Measurements from ENCODE around the gene CENPT.
"Not testable (repeated sequence)": the region's sequence is repeated elsewhere in the genome, so short reads cannot be mapped to it uniquely, and the experiment has no call there.

The CENPT gene

DNA sequence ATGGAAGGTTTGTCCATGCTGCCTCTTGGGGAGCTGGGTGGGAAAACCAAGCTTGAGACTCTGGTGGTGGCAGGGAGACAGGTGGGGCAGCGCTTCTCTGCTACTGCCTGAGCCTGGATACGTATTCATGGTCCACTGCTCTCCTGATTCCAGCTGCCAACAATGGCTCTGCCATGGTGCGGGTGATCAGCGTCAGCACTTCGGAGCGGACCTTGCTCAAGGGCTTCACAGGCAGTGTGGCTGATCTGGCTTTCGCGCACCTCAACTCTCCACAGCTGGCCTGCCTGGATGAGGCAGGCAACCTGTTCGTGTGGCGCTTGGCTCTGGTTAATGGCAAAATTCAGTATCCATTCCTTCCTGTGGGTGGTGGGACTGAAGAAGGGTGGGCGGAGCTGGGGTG, 29.6 kb upstream of the CENPT start:
- DNase-seq (ENCODE audit: low spot score): no peak

DNA sequence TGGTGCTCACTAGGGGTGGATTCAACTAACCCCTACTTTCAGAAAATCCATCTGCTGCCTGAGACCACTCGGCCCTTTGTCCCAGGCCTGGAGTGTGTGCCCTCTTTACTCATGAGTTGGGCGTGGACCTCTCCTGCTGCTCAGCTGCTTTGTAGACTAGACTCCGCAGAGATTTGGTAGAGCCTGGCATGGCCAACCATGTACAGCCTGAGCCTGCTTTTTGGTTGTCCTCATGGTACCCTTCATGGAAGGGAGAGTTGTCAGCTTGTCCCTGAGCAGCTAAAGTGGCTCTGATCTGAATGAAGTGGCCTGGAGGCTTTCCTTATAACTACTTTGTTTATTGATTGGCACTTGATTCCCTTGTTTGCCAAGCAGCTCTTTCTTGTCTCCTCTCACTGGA, 26.9 kb upstream of the CENPT start:
- no peak for DNase-seq (ENCODE audit: low spot score)

DNA sequence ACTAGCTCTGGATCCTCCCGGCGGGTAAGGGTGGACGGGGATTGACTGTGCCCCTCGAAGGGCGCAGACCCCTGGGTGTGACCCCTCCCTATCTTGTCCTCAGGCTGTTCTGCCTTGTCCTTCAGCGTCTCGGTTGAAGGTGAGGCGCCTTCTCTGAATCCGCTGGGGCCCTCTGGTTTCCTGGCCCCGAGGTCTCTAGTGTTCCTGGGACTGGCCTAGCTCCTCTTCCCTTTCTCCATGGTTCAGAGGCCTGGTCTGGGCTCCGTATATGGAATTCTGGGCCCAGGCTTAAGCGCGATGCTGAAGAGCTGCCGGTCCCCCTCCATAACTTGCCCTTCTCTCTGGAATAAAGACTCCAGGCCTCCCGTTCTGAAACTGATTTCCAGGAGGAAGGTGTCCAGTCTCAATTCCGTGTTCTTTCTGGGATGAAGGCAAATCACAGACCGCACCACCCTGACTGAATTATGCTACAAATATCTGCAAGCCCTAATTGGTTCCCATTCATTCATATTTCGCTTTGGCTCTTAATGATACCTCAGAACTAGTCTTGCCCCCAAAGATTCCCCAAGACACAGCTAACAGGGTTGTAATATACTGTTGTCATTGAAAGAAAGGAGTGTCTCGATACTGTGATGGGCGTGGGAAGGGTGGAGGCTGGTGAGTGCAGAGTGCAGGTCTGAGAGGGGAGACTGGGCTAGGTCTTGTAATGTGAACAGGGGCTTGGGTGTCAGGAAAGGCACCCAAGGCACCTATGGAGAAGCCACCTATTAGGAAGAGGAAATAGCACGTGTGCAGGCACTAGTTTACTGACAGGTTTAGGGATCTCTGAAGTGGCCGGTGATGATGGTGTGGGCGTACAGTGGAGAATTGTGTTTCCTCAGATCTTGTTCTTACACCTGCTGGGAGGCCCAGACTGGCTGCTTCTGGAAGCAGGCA, 26.2 kb upstream of the CENPT start:
- DNase-seq (ENCODE audit: low spot score): peak; percentile 22

DNA sequence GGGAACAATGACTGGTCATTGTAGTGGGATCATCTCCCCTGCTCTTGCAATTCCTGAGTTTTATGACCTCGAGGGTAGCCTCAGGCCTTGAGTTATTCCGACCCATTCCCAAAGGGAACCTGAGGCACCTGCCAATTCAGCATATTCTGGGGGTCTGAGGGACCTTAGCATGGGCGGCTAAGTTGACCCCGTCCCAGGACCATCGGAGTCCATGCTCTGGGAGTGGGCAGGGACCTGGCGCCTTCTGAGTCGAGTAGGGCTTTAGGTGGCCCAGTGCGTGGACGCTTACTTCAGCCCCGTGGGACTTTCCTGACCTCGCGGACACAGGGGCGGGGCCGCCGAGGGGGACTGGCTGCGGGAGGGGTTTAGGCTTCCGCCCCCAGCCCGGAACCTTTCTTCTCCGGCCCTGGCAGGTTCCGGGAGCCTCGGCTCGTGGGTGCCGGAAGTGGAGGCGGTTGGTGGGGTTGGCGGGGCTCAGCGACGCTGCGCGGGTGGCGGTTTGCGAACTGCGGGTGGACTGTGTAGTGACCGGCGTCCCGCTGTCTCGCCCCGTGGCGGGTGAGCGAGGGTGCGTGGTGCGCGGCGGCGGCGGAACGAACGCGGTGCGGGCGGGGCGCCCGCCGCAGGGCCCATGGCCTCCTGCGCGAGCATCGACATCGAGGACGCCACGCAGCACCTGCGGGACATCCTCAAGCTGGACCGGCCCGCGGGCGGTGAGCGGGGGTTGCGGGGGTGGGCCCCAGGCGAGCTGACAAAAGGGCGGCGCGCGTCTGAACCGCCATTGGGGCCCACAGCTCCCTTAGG, 25.3 kb upstream of the CENPT start, which contains the start of gene EDC4:
Gene EDC4 (plus strand): TSS at position 422 of the 804 bp plus-strand sequence. CDS start 210 bp downstream, at position 632.
- DNase-seq (ENCODE audit: low spot score): peak; percentile 88

DNA sequence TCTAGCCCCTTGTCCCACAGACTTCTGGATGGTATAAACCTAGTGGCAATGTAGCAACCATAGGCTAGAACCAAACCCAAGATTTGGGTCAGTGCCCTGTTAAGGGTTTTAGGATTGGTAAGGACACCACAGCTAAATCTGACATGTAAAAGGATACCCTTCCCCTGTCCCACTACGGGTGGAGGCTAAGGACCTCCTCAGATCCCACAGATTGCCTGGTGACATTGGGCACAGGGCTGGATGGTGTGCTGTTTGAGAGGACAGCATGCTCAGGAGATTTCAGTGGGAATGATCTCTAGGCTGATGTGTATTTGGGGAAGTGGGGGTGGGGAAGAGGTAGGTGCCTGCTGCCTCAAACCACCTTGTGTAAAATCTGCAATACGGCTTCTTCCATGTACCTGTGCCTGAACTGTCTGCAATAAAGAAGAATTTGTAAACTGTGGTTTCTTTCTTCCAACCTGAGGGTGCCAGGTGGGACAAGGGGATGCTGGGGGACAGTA, 24.7 kb upstream of the CENPT start:
- DNase-seq (ENCODE audit: low spot score): no peak

DNA sequence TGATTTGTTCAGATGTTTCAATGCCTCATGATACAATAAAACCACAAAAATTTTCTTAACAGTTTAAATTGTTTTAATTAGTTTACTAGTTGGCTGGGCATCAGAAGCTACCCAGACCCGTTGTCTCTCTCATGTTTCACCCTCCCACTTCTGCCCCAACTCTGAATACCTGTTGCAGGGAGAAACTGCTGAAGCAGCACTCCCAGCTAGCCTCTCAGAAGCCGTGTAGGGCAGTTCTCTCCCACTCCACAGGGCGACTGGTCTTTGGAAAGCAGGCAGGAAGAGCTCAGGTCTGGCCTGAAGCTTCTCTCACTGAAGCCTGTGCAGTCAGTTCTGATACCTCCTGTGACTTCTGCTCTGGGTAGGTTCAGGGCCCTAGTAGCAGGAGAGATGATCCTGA, 23.8 kb upstream of the CENPT start:
- no peak for DNase-seq (ENCODE audit: low spot score)

DNA sequence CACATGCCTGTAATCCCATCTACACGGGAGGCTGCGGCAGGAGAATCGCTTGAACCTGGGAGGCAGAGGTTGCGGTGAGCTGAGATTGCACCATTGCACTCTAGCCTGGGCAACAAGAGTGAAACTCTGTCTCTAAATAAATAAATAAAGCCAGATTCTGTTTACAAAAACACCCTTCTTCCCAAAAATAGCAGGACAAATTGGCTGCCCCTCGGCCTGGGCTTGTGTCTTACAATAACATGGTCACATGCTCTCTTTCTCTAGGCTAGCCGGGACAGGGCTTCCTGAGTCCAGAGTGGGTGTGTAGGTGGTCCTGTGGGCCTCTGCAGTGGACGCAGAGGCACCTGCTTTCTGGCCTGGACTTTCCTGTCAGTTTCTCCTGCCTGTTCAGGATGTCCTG, 22.2 kb upstream of the CENPT start:
- DNase-seq (ENCODE audit: low spot score): no peak

DNA sequence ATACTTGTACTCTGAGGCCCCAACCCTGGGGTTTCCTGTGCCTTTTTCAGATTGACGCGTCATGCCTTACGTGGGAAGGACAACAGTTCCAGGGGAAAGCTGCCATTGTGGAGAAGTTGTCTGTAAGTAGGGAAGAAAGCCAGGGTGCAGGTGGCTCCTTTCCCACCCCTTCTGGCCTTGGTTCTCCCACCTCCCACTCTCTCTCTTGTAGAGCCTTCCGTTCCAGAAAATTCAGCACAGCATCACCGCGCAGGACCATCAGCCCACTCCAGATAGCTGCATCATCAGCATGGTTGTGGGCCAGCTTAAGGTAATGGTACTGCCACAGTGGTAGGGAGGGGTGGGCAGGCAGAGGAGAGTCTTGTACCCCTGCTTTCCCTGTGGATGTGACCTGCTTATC, 20.8 kb upstream of the CENPT start:
- no peak for DNase-seq (ENCODE audit: low spot score)

DNA sequence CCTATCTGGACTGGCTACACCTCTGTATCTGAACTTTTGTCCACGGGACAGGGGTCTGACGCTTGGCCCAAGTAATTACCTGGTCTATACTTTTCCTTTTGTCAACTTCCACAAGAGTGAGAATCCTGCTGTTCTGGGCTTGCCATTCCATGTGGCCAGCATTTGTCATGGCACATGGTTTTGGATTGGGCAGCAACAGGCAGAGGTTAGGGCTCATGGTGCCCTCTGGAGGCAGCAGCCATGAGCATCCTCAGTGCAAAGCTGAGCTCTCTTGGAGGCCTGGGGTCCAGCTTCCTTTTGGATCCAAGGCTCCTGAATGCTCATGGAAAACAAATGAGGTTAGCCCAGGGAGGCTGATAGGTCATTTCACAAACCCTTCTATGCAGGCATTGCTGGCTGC, 17.8 kb upstream of the CENPT start:
- DNase-seq (ENCODE audit: low spot score): peak; percentile 35

DNA sequence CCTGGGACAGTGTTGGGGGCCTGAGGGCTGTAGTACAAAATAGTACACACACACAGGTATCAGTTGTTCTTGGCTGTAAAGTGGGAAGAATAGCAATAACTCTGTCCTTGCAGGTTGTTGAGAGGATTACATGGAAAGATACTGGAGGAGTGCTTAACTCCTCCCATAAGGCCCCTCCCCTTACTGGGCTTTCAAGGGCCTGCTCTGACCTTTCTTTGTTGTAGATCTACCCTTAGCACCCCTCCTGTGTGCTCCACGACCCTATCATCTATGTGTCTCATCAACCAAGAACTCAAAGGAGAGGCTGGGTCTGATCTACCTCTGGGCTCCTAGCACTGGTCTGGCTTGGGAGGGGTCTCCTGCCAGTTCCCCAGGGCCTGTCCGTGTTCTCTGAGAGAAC, 17.1 kb upstream of the CENPT start:
- DNase-seq (ENCODE audit: low spot score): no peak

DNA sequence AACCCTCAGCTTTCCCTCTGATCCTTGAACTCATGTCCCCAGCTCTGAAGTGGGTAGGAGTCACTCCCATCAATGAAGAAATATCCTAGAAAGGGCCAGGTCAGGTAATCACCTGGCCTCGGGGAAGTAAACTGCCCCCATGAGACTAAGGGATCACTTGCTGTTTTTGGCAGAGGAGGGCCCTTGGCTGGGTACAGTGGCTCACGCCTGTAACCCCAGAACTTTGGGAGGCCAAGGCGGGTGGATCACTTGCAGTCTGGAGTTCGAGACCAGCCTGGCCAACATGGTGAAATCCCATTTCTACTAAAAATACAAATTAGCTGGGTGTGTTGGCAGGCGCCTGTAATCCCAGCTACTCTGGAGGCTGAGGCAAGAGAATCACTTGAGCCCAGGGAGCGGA, 16.6 kb upstream of the CENPT start:
- DNase-seq (ENCODE audit: low spot score): not testable (repeated sequence)

DNA sequence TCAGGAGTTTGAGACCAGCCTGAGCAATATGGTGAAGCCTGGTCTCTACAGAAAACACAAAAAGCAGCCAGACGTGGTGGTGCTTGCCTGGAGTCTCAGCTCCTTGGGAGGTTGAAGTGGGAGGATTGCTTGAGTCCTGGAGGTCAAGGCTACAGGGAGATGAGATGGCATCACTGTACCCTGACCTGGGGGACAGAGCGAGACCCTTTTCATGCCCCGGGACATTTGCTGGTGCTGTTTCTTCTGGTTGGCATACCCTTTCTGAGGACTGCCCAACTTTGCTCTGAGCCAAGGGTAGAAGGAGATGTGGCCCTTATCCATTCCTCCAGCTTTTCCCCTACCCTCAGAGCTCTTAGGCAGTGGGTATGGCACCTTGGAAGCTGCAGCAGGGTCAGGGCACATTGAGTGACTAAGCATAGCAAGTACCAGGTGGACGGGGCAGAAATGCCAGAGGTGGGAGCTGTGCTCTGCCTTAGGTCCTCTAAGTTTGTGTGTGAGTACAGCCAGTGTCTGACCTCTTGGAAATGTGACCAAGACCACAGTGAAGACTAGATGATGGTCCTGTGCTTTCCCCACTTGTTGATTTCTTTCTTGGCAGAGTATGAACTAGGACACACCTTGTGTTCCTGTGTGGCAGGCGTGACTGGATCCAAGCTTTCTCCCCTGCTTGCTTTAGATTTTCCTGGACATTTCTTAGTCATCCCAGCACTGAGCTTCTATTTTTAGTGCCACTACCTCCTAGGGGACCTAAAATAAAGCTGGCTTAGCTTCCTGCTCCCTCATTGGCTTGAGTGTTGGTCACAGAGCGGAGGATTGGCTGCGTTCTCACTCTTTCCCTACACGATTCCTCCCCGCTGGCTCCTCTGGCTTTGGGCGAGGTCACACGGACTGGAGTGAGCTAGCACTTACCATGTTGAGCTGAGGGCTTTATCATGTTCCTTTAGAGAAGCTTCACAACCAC, 15.4 kb upstream of the CENPT start:
- peak; percentile 68 for DNase-seq (ENCODE audit: low spot score)

DNA sequence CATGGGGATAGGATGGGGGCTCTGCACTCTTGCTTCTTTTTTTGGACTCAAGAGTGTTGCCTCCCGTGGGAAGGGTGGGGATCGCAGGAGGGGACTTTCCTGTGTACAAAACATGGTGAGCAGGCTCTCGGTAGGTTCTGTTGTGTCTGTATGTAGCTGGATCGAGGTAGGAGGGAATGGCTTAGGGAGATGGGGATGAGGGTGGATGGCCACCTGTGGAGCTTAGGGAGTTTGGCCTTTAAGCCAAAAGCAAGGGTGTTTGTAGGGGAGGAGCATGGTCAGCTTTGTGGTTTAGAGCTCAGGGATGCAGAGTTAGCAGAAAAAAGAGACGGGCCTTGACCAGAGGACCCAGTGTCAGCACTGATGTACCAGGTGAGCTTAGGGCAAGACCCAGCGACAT, 14.4 kb upstream of the CENPT start:
- DNase-seq (ENCODE audit: low spot score): no peak

DNA sequence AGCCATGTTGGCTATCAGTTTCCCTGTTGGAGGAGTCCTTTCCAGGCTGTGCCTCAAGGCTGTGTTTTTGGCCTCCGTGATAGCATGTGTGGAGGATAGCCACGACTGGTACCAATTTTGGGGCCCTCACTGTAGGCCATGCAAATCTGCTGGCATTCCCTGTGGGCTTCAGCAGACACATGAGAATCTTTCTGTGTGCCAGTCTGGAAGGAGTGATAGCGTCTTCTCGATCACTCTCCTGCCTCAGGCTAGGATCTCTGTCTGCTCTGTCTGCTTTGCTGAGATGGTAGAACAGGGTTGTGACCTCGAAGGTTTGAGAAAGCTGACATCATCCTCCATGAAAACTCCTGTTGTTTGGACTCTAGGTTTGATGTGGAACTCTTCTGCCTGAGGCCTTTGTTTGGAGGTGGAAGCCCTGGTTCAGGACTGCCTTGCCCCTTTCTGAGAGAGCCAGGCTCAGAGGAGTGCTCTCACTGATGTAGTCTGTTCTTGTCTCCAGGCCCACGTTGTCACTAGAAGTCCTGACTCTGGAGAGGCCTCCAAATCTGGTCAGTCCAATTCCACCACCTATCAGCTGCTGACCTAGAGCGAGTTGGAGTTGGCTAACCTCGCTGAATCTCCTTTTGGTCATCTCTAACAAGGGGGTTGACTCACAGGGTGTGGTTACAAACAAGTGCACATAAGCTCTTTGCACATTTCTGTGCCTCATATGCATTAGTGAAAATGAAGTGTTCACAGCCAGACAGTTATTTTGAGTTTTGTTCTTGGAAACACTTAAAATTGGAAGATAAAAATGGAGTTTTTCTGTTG, 13.3 kb upstream of the CENPT start:
- DNase-seq (ENCODE audit: low spot score): peak; percentile 47

DNA sequence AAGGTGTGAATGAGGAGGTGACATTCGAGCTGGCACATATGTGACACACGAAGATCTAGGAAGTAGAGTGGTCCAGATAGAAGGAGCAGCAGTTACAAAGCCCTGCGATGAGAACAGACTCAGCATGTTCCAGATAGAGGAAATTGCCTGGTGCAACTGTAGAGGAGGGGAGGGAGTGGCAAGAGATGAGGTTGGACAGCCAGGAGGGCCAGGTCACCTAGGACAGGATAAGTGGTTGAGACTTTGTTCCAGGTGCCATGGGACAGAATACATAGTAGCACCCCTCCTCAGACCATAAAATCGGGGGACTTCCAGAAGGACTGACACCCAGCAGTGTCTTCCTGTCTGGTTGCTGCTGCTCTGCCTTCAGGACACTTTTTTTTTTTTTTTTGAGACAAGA, 11.0 kb upstream of the CENPT start:
- no peak for DNase-seq (ENCODE audit: low spot score)

DNA sequence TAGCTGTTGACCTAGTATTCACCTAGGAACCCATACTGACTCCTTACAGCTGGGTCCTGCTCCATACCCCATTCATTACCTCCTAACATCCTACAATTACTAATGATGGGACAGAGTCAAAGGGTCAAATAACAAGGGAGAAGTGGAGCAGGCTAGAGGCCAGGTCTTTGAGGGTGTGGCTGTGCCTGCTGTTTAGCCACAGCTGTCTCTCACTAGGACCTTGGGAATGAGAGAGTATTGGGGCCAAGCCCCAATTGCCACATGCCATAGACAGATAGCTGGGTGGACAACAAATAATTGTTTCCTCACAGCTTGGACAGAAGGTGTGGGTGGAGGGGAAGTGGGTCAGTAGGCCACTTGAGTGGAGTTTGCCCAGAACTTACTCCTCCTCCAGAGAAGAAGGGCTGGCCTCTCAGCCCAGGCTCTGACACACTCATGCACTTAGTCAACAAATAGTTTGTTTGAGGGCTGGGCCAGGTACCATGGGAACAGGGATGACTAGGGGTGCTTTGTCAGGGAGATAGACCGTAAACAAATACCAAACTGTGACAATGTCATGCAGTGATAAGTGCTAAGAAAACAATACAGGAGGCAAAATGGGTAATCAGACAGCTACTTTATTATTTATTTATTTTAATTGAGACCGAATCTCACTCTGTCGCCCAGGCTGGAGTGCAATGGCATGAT, 10.2 kb upstream of the CENPT start:
- DNase-seq (ENCODE audit: low spot score): peak; percentile 99

DNA sequence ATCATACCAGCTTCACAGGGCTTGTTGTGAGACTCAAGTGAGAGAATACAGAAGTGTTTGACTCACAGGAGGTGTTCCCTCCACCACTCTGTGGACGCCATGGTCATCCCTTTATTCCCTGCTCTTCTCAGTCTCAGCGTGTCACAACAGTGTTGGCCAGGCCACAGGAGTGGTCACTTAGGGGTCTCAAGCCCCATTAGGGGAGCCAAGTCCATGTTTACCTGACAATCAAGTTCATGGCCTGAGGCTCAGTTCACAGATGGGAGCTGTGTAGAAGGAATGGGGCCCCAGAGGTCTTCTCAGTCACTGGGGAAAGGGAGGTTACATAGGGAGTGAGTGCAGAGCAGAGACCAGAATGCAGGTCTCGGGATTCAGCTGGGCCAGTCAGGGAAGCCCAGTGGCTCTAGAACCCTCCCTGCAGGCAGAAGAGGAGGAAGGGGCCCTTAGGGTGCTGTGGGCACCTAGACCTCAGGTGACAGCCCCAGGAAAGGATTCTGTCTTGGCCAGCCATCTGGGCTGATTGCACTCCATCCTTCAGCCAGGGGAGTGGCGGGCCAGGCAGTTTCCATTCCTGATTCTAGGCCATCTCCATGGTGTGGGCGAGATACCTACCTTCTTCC, 9.5 kb upstream of the CENPT start:
- no peak for DNase-seq (ENCODE audit: low spot score)

DNA sequence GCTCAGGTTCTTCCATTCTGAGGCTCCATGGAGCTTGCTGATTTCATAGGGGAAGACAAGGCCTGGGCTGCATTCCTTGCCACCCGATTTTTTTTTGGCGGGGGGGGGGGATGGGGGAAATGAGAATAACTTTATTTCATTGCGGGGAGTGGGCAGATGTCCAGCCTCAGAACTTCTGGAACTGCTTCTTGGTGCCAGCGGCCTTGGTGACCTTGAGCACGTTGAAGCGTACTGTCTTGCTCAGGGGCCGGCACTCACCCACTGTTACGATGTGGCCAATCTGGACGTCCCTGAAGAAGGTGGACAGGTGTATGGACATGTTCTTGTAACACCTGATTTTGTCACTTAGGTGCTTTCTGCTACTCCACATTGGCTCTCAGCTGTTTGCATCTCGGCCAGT, 8.3 kb upstream of the CENPT start:
- DNase-seq (ENCODE audit: low spot score): no peak

DNA sequence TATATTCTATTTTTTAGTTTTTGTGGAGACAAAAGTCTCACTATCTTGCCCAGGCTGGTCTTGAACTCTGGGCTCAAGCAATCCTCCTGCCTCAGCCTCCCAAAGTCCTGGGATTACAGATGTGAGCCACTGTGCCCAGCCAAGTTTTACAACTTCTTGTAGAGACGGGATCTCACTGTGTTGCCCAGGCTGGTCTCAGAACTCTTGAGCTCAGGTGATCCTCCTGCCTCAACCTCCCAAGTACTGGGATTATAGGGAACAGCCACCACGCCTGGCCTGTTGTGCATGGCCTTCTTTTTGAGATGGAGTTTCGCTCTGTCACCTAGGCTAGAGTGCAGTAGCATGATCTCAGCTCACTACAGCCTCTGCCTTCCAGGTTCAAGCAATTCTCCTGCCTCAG, 6.2 kb upstream of the CENPT start:
- DNase-seq (ENCODE audit: low spot score): no peak

DNA sequence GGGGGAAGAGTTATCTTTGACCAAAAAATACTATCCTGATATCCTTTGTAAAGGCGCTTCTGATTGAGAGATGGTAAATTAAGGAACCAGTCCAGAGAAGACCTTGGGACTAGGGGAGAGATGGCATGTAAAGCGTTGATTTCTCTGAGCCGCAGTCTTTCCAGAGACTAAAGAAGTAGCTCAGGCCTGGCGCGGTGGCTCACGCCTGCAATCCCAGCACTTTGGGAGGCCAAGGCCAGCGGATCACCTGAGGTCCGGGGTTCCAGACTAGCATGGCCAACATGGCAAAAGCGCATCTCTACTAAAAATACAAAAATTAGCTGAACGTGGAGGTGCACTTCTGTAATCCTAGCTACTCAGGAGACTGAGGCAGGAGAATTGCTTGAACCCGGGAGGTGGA, 625 bp upstream of the CENPT start:
- DNase-seq (ENCODE audit: low spot score): no peak

Data from kidney tubule cell (primary cell).